ENCODE measurements around the gene POU6F1. TPM values are rescaled to one million over a fixed set of nuclear protein-coding genes. Genes with fewer than 3 reads are reported as not detected.

The POU6F1 gene
- total RNA-seq (20.0 TPM), polyA plus RNA-seq (ENCODE audit: insufficient read depth, low read depth, low replicate concordance) (5.2 TPM)
- long read RNA-seq, donor 1 = 0 reads
- long read RNA-seq, donor 2 = 0 reads
- long read RNA-seq, donor 3 = 0 reads
- long read RNA-seq, donor 4 = 0 reads
- long read RNA-seq, donor 5 = 0 reads
- long read RNA-seq, donor 6 = 0 reads
- long read RNA-seq, donor 7, full-length matches to known transcripts = 2 of 14 reads
- long read RNA-seq, donor 7, partial matches to known transcripts = 9 of 14 reads
- long read RNA-seq, donor 7, other reads (novel, unspliced or antisense) = 3 of 14 reads
- long read RNA-seq, donor 8 = 0 reads
- long read RNA-seq, donor 9, partial matches to known transcripts = 0 of 1 reads
- long read RNA-seq, donor 9, other reads (novel, unspliced or antisense) = 0 of 1 reads
- long read RNA-seq, donor 10, partial matches to known transcripts = 0 of 1 reads
- long read RNA-seq, donor 10, other reads (novel, unspliced or antisense) = 0 of 1 reads

- Histone ChIP-seq H3K9me3 (ENCODE audit: control insufficient read depth in 2 of 3, insufficient read depth in 1 of 3, low read length in 3 of 3) (no peaks in the 10 kb centered on the region), H3K36me3 (ENCODE audit: control insufficient read depth in 2 of 3, insufficient read depth in 3 of 3, low read length in 3 of 3) (no peaks in the 10 kb centered on the region), H3K27ac (ENCODE audit: low read depth in 2 of 2, low read length in 2 of 2) (peak within 1 kb of the TSS; percentile 91 to 95), H3K27me3 (ENCODE audit: control insufficient read depth, insufficient read depth, low read length) (no peaks in the 10 kb centered on the region), H3K4me3 (ENCODE audit: low read length in 3 of 3) (peak within 1 kb of the TSS; percentile 73 to 89 (median 86)), H3K9ac (ENCODE audit: low read length in 3 of 3) (peak within 1 kb of the TSS; percentile 73 to 96 (median 93)), H3K4me1 (ENCODE audit: control insufficient read depth in 2 of 3, insufficient read depth in 2 of 3, low read depth in 1 of 3, low read length in 3 of 3) (peaks cover 2 to 18% (median 11%) of the 10 kb centered on the region in 3 donors)
- no peak for FAIRE-seq
- peak; percentile 87 to 96 (median 91) for DNase-seq
- intact Hi-C loops (cut with DNase I) = no loop called here
- TF ChIP-seq, protein P1, sequence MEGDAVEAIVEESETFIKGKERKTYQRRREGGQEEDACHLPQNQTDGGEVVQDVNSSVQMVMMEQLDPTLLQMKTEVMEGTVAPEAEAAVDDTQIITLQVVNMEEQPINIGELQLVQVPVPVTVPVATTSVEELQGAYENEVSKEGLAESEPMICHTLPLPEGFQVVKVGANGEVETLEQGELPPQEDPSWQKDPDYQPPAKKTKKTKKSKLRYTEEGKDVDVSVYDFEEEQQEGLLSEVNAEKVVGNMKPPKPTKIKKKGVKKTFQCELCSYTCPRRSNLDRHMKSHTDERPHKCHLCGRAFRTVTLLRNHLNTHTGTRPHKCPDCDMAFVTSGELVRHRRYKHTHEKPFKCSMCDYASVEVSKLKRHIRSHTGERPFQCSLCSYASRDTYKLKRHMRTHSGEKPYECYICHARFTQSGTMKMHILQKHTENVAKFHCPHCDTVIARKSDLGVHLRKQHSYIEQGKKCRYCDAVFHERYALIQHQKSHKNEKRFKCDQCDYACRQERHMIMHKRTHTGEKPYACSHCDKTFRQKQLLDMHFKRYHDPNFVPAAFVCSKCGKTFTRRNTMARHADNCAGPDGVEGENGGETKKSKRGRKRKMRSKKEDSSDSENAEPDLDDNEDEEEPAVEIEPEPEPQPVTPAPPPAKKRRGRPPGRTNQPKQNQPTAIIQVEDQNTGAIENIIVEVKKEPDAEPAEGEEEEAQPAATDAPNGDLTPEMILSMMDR (IDR thresholded peaks at IDR 0.05; ENCODE audit: borderline replicate concordance, extremely low read depth, insufficient read depth) = peak; percentile 61
These were observed at the start of gene POU6F1 for GRCh38 chr12:51217968-51218606. POU6F1 (minus strand) TSS chr12:51218062; CDS start chr12:51206836, 11,226 bp downstream.

- TF ChIP-seq, protein P1 (IDR thresholded peaks at IDR 0.05; ENCODE audit: borderline replicate concordance, extremely low read depth, insufficient read depth) = no peak
- no peak overlapping the region for H3K4me3 ChIP-seq (ENCODE audit: low read length in 3 of 3)
These were observed 47.2 kb upstream of the POU6F1 start for GRCh38 chr12:51265024-51265423.

DNA sequence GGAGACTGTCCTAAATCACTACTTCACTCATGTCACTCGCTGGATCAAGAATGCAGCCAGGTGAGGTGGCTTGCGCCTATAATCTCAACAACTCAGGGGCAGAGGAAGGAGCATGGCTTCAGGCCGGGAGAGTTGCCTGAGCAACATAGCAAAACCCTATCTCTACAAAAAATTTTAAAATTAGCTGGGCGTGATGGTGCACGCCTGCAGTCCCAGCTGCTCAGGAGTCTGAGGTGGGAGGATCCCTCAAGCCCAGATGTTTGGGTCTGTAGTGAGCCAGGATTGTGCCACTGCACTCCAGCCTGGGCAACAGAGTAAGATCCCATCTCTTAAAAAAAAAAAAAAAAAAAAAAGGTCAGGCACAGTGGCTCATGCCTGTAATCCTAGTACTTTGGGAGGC lies 46.4 kb upstream of the POU6F1 start:
- DNase-seq (no peak), FAIRE-seq (no peak)
- Histone ChIP-seq H3K9me3 (ENCODE audit: control insufficient read depth in 2 of 3, insufficient read depth in 1 of 3, low read length in 3 of 3) (no peaks in the 10 kb centered on the region), H3K9ac (ENCODE audit: low read length in 3 of 3) (no peak overlapping the region), H3K27ac (ENCODE audit: low read depth in 2 of 2, low read length in 2 of 2) (no peak overlapping the region), H3K4me3 (ENCODE audit: low read length in 3 of 3) (no peak overlapping the region), H3K27me3 (ENCODE audit: control insufficient read depth, insufficient read depth, low read length) (no peaks in the 10 kb centered on the region), H3K36me3 (ENCODE audit: control insufficient read depth in 2 of 3, insufficient read depth in 3 of 3, low read length in 3 of 3) (no peaks in the 10 kb centered on the region), H3K4me1 (ENCODE audit: control insufficient read depth in 2 of 3, insufficient read depth in 2 of 3, low read depth in 1 of 3, low read length in 3 of 3) (peaks cover 0 to 2% (median 0%) of the 10 kb centered on the region in 3 donors)
- intact Hi-C loops (cut with DNase I) = no loop called here
- TF ChIP-seq, protein P1 (IDR thresholded peaks at IDR 0.05; ENCODE audit: borderline replicate concordance, extremely low read depth, insufficient read depth) = no peak

More at GRCh38 chr12:51265024-51265423, 47.2 kb upstream of the POU6F1 start:
- Histone ChIP-seq H3K27ac (ENCODE audit: low read depth in 2 of 2, low read length in 2 of 2) (no peak overlapping the region), H3K9me3 (ENCODE audit: control insufficient read depth in 2 of 3, insufficient read depth in 1 of 3, low read length in 3 of 3) (no peaks in the 10 kb centered on the region), H3K36me3 (ENCODE audit: control insufficient read depth in 2 of 3, insufficient read depth in 3 of 3, low read length in 3 of 3) (no peaks in the 10 kb centered on the region), H3K27me3 (ENCODE audit: control insufficient read depth, insufficient read depth, low read length) (no peaks in the 10 kb centered on the region), H3K9ac (ENCODE audit: low read length in 3 of 3) (no peak overlapping the region), H3K4me1 (ENCODE audit: control insufficient read depth in 2 of 3, insufficient read depth in 2 of 3, low read depth in 1 of 3, low read length in 3 of 3) (peaks cover 0 to 3% (median 0%) of the 10 kb centered on the region in 3 donors)
- intact Hi-C loops (cut with DNase I) = no loop called here
- FAIRE-seq (no peak), DNase-seq (no peak)
